ENCODE results near the gene DAZ1.
"Not testable (repeated sequence)": the region's sequence is repeated elsewhere in the genome, so short reads cannot be mapped to it uniquely, and the experiment has no call there.

DAZ1 gene, protein sequence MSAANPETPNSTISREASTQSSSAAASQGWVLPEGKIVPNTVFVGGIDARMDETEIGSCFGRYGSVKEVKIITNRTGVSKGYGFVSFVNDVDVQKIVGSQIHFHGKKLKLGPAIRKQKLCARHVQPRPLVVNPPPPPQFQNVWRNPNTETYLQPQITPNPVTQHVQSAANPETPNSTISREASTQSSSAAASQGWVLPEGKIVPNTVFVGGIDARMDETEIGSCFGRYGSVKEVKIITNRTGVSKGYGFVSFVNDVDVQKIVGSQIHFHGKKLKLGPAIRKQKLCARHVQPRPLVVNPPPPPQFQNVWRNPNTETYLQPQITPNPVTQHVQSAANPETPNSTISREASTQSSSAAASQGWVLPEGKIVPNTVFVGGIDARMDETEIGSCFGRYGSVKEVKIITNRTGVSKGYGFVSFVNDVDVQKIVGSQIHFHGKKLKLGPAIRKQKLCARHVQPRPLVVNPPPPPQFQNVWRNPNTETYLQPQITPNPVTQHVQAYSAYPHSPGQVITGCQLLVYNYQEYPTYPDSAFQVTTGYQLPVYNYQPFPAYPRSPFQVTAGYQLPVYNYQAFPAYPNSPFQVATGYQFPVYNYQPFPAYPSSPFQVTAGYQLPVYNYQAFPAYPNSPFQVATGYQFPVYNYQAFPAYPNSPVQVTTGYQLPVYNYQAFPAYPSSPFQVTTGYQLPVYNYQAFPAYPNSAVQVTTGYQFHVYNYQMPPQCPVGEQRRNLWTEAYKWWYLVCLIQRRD

DNA sequence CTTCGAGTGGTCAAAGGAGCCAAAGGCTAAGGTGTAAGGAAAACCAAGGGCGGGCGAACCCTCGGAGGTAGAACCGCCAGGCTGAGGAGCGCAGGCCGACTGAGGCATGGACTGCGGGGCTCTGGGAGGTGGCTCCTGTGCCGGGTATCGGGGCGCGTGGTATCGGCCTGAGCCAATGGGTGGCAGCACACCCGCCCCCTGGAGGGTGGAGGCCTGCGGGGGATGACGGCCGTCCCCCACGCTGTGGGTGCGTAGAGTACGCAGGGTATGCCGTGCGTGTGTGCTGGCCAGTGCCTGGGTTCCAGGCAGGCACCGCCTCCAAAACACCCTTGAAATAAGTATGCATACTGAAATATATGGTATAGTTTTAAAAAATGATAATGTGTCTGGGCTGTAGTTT lies at the start of gene DAZ1:
TSS of gene DAZ1 (minus strand) at position 101 of the 400 bp plus-strand sequence. CDS start 208 bp downstream, outside the sequence.
- DNase-seq (ENCODE audit: low spot score), result not testable (repeated sequence)

DNA sequence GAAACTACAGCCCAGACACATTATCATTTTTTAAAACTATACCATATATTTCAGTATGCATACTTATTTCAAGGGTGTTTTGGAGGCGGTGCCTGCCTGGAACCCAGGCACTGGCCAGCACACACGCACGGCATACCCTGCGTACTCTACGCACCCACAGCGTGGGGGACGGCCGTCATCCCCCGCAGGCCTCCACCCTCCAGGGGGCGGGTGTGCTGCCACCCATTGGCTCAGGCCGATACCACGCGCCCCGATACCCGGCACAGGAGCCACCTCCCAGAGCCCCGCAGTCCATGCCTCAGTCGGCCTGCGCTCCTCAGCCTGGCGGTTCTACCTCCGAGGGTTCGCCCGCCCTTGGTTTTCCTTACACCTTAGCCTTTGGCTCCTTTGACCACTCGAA lies 20.4 kb upstream of the DAZ1 start, which contains the start of gene DAZ2:
TSS of gene DAZ2 (plus strand) at position 301 of the 400 bp plus-strand sequence. CDS start 208 bp downstream, outside the sequence.
- not testable (repeated sequence) for DNase-seq (ENCODE audit: low spot score)

DNA sequence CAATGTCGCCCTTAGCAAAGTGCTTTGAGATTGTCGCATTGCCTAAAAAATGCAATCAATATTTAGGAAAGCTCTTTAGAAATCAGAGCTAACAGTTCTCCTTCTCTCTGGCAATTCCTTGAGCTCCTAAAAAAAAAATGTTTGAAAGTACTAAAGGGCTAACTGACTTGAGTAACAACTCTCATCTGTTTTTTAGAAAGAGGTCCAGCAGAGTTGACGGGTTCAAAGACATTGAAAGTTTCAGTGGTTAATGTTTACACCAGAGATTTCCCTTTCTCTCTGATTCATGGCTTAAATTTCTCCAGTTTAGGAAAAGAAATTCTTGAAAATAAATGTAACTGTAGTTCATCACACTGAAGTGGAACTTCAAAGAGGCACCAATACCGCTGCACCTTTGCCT lies 11.9 kb upstream of the DAZ1 start:
- DNase-seq (ENCODE audit: low spot score), result not testable (repeated sequence)

DNA sequence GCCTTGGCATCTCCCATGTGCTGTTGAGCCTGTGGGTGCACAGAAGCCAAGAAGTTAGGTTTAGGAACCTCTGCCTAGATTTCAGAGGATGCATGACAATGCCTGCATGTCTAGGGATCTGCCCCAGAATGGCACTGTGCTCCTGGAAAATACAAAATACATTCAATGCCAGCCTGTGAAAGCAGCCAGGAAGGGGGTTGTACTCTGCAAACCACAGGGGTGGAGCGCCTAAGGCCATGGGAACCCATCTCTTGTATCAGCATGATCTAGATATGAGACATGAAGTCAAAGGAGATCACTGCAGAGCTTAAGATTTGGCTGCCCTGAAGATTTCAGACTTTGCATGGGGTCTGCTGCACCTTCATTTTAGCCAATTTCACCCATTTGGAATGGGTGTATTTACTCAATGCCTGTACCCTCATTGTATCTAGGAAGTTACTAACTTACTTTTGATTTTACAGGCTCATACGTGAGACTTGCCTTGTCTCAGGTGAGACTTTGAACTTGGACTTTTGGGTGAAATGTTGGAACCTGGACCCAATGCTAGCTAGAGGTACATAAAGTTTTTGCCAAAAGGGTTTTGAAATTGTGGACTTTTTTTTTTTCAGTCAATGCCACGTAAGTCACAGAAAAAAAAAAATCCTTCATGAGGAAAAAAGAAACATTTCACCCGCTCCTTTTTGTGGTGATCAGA lies 11.1 kb upstream of the DAZ1 start:
- DNase-seq (ENCODE audit: low spot score), result not testable (repeated sequence)

DNA sequence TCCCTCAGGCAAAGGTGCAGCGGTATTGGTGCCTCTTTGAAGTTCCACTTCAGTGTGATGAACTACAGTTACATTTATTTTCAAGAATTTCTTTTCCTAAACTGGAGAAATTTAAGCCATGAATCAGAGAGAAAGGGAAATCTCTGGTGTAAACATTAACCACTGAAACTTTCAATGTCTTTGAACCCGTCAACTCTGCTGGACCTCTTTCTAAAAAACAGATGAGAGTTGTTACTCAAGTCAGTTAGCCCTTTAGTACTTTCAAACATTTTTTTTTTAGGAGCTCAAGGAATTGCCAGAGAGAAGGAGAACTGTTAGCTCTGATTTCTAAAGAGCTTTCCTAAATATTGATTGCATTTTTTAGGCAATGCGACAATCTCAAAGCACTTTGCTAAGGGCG lies 8.6 kb upstream of the DAZ1 start:
- DNase-seq (ENCODE audit: low spot score), result not testable (repeated sequence)

Measured in hepatic stellate cell (primary cell).